Stimulated activated CD8-positive, alpha-beta memory T cell treated with anti-CD3 and anti-CD28 coated beads, Interleukin-7, amount 100 ng/mL, for 24 hours (primary cell): ENCODE measurements around the gene WFIKKN1.

Source experiments
- DNase-seq: peaks from one replicate; pipeline ENCODE4 v3.0.0-alpha.2; 2020; ENCODE audit warnings: low read depth

The WFIKKN1 gene

GRCh38 chr16:657487-657886, 26.7 kb downstream of the WFIKKN1 start:
- DNase-seq, result no peak

GRCh38 chr16:658679-659571, 28.1 kb downstream of the WFIKKN1 start:
- no peak for DNase-seq

GRCh38 chr16:659618-660017, 28.8 kb downstream of the WFIKKN1 start:
- DNase-seq, result no peak

GRCh38 chr16:660132-660458, 29.3 kb downstream of the WFIKKN1 start:
- DNase-seq, result no peak

GRCh38 chr16:660459-661183, 29.8 kb downstream of the WFIKKN1 start:
- DNase-seq, result no peak

- DNase-seq, result no peak
These were observed 30.5 kb downstream of the WFIKKN1 start for GRCh38 chr16:661184-661821.

- DNase-seq, result no peak
These were observed 31.3 kb downstream of the WFIKKN1 start for GRCh38 chr16:662095-662494.

- DNase-seq, result no peak
These were observed 31.8 kb downstream of the WFIKKN1 start for GRCh38 chr16:662597-662996.

GRCh38 chr16:666572-666971, 35.8 kb downstream of the WFIKKN1 start:
- DNase-seq, result no peak

- no peak for DNase-seq
These were observed 36.5 kb downstream of the WFIKKN1 start for GRCh38 chr16:667113-667779.

- DNase-seq, result peak; percentile 85
These were observed 37.2 kb downstream of the WFIKKN1 start, which contains the start of gene RHOT2 for GRCh38 chr16:667780-668518. TSS of gene RHOT2 (plus strand) at chr16:668132. CDS start at chr16:668200, 68 bp downstream.

GRCh38 chr16:668519-669171, 37.9 kb downstream of the WFIKKN1 start:
- no peak for DNase-seq

- DNase-seq, result no peak
These were observed 38.9 kb downstream of the WFIKKN1 start for GRCh38 chr16:669666-670065.

GRCh38 chr16:670485-671352, 39.9 kb downstream of the WFIKKN1 start:
- no peak for DNase-seq

GRCh38 chr16:671353-672131, 40.8 kb downstream of the WFIKKN1 start:
- no peak for DNase-seq

GRCh38 chr16:672371-672770, 41.6 kb downstream of the WFIKKN1 start:
- DNase-seq, result no peak

- no peak for DNase-seq
These were observed 42.1 kb downstream of the WFIKKN1 start for GRCh38 chr16:672851-673250.

GRCh38 chr16:673399-673991, 42.7 kb downstream of the WFIKKN1 start:
- no peak for DNase-seq
